ENCODE measurements around the gene CDC14C.
"Not testable (repeated sequence)": the region's sequence is repeated elsewhere in the genome, so short reads cannot be mapped to it uniquely, and the experiment has no call there.

Gene CDC14C

DNA sequence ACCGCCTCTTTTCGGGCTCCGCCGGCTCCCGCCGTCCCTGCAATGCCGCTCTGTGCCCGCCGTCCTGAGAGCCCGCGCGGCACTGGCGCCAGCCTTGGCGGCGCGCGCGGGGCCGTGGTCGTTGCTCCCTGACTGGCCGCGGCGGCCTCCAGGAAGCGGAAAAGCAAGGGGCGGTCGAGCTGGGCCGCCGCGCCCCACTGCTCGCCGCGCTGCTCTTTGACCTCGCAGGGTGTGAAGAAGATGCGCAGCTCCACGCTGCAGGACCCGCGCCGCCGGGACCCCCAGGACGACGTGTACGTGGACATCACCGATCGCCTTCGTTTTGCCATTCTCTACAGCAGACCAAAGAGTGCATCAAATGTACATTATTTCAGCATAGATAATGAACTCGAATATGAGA, at the start of gene CDC14C:
TSS of gene CDC14C (plus strand) at position 115 of the 400 bp plus-strand sequence. CDS start at position 241, 126 bp downstream.
- no peak for DNase-seq (ENCODE audit: low read depth, low spot score)

DNA sequence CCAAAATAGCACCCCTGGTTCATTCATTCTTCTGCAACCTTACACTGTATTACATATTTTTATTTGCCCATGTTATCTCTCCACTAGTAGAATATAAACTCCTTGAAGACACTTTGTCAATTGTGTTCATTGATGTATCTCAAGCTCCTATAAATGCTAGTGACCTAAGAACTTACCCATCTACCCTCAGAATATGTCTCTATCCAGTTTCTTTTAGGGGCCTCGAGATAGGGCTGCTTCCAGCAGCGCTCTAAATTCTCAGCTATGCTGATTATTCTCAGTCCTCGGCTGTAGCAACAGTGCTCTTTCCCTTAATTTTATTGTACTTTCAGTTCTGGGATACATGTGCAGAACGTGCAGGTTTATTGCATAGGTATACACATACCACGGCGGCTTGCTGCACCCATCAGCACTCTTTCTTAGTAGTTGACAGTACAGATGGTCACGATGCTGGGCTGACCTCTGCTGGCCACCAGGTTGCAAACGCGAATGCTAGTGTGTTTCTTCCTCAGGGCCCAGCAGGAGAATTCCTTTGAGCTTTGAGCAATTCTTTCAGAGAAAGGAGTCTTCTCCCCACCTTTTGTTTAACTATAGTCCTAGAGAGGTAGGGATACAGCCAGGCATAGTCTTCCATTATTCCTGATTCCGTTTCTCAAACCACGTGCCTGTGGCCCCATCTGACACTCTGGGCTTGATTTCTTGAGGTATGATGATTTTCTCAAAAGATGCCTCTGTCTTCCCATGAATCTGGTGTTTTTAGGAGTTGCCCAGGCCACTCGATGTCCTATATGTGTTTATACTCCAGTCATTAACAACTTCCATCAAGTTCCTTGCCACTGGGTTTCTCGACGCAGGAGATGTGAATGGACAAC, 49.1 kb upstream of the CDC14C start:
- peak; percentile 70 for DNase-seq (ENCODE audit: low read depth, low spot score)

DNA sequence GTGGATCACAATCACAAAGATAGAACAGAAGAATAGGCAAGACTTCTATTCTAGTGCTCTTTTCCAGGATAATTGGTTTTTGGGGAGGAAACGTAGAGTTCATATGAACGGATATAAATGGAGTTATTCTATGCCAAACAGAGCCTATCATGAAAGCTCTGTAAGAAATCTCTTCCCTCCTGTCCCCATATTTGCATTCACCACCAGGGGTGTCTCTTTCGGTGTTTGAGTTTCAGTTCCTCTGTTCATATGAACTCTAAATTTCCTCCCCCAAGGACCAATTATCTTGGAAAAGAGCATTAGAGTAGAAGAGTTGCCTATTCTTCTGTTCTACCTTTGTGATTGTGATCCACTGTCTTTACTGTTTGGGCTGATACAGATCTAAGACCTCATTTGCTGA, 48.3 kb upstream of the CDC14C start:
- no peak for DNase-seq (ENCODE audit: low read depth, low spot score)

DNA sequence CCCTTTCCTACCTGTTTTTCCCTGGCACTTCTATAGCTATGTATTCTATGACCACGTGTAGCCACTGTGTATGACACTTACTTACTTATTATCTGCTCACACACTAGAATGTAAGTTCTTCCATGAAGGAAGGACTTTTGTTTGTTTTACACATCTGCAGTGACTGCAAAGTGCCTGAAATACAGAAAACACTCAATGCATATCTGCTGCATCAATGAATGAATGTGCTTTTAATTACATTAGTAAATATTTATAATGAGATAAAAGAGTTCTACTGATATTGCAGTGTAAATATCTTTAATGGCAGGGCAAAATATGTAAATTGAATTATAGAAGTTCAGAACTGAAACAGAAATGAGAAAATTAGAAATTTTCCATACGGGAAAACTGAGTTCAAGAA, 43.5 kb upstream of the CDC14C start:
- DNase-seq (ENCODE audit: low read depth, low spot score), result no peak

DNA sequence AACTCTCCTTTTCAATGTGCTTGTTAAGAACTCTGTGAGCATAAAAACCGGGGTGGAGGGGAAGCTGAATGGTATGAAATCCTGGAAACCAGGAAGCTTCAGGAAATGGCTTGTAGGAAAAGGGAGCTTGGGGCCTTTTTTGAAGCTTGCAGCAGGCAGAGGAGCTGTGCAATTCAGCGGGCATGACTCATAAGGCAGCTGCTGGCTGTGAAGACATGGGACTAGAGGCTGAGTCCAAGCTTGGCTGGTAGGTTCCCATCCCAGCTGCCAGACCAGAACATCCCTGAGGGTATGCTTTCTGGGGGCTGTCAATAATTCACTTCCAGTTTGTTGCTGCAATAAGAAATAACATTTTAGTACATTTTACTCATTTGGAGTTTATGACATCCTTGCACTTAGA, 36.8 kb upstream of the CDC14C start:
- peak; percentile 9 for DNase-seq (ENCODE audit: low read depth, low spot score)

DNA sequence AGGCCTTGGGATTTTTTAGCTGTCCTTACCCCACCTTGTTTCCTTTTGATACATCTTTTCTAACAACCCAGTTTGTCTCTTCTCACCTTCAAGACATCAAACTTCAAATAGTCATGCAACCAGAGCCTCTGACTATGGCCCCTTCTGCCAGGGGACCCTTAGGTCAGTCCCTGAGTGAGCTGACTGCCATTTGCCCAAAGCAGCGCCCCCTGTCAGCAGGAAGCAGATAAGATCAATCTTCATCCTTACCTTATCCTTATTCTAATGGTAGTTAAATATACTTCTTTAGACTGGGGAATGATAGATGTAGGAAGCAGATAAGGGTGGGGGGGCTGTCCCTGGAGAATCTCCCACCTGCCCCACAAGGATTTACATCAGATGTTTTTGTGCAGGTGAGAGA, 29.8 kb upstream of the CDC14C start:
- no peak for DNase-seq (ENCODE audit: low read depth, low spot score)

DNA sequence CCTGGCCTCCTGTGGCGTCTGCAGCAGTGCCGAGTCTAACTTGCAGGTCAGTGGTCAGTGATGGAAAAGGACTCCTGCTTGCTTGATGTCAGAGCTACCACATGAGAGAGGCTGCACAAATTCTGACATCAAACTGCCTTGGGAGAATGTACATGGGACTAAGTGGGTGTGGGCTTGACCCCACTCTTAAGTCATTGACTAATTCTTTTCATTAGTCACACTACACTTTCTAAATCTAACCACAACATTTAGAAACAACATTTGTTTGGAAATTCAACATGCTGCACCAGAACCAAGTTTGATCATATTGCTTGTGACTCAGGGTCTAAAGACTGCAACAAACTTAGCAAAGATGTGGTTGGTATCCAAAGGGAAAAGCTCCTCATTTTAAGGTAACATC, 24.4 kb upstream of the CDC14C start:
- DNase-seq (ENCODE audit: low read depth, low spot score), result no peak

DNA sequence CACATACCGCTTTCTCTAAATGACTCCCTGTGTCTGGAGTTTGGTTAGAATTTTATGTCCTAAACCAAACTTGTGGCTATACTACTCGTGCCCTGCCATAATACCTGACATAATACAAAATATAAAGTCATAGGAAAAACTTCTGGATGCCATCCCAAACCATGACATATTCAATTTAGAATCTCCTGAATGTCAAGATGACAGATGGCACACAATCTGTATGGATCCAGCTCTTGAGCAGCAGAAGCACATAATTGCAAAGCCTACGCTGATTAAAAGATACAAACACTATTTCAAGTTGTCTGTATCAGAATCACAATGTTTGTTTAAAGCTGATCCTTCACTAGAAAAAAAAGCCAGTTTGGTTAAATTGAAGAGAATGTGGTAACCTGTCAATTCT, 22.4 kb upstream of the CDC14C start:
- DNase-seq (ENCODE audit: low read depth, low spot score), result no peak

DNA sequence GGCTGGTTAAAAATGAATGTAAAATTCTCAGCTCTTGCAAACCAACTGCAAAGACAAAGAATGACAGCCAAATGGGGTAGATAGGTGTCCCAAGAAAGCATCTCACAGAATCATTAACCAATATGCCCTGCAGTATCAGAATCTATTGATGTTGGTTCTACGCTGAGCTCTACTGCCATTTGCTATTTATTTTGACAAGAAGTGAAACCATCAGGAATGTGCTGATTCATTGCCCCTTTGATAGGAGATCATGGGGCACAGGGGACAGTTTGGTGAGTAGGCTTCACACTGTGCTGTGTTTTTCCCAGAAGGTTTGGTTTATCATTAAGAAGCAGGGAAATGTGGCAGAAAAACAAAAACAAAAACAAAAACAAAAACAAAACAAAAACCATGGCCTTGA, 19.4 kb upstream of the CDC14C start:
- no peak for DNase-seq (ENCODE audit: low read depth, low spot score)

DNA sequence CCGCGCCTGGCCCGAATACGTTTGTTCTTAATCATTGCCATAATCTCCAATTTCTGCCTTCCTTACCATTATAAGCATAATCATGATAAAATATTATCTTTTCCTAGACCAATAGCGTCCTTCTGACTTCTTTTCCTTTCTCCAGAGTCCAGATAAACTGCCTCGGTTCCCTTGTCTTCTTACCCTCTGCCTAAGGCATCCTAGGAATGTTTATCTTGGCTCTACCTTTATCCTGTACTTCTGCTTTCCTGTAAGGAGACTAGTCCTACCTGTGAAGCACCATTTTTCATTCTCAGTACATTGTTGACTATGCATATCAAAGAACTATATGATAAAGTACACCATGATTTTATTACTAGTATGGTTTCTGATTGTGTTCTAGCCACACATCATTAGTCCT, 18.7 kb upstream of the CDC14C start:
- not testable (repeated sequence) for DNase-seq (ENCODE audit: low read depth, low spot score)

DNA sequence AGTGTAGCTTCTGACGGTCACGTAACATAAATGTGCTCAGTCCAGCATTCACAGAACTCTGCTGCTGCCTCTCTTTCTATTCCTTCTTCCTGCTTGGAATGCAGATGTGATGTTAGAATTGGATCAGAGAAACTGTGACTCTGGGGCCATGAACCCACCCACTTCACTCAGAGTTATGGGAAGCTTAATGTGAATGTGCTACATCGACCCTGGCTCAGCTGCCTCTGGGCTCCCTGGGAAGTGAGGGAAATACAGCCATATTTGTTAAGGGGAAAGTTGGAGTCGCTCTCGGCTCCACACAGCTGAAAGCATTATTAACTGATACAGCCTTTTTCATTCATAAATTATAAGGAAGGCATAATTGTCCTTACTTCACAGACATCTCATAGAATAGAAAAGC, 14.5 kb upstream of the CDC14C start:
- not testable (repeated sequence) for DNase-seq (ENCODE audit: low read depth, low spot score)

DNA sequence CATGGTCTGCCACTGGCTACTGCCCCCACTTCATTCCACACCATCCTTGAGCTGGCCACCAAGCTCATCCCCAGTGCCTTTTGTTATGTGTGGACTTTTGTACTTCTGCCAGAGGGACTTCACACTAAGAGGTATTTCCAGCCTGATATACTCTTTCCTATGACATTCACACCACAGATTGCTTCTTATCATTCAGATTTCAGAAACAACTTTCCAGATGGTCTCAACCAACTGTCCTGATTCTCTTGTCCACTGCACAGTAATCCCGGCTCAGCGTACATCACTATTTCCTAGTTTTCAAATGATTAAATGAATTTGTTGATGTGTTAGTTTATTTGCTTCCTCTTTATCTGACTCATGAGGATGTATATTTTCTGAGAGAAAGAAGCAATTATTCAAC, 7.1 kb downstream of the CDC14C start:
- DNase-seq (ENCODE audit: low read depth, low spot score), result no peak

DNA sequence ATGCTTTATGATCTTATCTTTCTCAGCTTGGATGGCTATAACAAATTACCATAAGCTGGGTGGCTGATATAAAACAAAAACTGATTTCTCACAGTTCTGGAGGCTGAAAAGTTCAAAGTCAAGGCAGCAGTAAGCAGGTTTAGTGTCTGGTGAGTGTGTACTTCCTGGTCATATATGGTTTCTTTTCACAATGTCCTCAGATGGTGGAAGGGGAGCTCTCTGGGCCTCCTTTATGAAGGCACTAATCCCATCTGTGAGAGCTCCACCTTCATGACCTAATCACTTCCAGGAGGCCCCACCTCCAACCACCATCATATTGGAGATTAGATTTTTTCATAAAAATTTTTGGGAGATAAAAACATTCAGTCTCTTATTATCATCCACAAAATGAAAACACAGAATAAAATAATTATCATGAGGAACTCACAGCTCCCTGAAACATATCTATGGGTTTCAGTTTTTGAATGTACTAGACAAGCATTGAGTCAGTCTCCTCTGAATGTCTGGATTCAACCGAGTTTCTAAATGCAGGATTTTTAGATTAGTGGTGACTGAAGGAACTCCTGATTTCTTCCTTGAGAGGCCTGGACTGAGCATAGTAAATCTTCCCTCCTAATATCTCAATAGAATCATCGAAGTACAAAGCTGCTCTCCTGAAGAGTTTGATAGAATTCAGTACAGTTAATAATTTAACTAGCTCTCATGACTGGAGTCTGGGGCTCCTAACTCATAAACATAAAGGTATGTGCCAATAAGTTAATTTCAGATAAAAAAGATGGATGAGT, 8.0 kb downstream of the CDC14C start:
- no peak for DNase-seq (ENCODE audit: low read depth, low spot score)

DNA sequence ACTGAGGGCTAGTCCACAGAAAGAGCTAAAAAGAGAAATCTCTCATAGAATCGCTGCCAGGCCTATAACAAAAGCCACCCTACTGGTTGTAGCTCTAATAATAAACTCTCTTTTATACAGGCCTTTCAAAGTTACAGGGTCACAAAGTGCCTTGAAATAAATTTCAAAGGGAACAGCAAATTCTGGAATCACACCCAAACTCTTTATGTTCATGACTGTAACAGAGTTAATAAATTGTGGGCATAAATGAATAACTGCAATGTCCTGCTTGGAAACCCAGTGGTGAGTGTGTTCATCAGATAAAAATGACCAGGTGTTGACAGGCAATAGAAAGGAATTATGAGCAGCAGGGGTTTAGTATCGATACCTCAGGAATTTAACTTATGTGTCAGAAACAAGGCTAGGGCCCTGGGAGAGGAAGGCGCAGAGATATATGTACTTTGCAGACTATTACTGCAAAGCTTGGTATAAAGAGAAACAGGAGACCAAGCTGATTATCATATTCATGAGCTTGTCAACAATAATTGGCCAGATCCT, 9.3 kb downstream of the CDC14C start:
- DNase-seq (ENCODE audit: low read depth, low spot score), result no peak

DNA sequence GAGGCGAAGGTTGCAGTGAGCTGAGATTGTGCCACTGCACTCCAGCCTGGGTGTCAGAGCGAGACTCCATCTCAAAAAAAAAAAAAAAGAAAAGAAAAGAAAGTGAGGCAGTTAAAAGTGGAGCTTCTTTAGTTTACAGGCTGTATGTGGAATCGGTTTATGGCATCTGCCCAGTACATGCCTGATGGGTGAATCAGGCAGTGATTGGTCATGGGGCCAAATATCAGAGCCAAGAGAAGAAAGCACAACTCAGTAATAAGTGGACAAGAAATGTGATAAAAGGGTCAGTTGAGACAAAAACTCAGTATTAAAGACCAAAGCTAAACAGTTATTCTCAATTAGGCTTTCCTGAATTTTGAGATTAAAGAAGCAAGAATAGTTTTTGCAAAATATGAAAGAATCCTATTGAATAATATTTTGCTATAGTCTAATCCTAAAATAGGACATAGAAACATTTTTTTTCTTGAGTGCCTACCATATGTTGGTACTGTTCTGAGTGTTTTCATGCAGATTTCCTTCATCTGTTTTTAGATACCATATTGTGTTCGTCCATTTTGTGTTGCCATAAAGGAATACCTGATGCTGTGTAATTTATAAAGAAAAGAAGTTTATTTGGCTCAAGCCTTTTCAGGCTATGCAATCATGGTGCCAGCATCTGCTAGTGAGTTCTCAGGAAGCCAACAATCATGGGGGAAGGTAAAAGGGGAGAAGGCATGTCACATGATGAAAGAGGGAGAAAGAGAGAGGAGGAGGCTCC, 14.4 kb downstream of the CDC14C start:
- no peak for DNase-seq (ENCODE audit: low read depth, low spot score)

DNA sequence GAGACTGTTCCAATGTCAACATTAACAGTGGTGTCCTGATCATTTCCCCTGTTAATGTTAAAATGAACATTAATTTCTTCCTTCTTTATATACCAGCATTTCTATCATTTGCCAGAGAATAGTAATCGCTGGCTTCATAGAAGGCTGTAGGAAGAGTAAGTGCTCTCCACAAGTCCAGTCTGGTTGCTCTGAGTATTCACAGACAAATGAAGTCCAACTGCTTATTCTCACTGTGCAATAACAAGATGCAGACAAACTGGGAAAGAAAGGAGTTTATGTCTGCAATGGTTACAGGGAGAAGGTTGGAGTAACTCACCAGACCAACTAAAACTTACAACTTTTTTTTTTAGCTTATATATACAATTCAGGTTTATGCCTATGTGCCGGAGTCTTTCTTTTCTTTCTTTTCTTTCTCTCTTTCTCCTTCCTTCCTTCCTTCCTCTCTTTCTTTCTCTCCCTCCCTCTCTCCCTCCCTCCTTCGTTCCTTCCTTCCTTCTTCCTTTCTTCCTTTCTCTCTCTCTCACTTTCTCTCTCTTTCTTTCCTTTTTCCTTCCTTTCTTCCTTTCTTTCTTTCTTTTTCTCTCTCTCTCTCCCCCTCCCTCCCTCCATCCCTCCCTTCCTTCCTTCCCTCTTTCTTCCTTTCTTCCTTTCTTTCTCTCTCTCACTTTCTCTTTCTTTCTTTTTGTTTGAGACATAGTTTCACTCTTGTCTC, 19.1 kb downstream of the CDC14C start:
- DNase-seq (ENCODE audit: low read depth, low spot score), result no peak

DNA sequence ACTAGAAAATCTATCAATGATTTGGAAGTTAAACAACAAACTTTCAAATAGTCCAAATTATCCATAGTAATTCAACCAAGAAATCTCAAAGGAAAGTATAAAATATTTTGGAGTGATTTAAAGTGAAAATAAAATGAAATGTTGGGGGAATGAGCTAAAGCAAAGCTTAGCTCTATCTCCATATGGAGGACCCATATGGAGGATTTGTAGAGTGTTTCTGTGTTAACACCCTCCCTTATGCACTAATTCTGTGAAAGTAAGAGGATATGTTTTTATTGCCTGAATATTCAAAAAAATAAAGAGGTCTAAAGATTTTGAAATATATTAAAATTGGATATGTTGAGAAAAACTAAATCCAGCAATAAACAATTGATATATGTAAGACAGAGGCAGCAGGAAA, 31.6 kb downstream of the CDC14C start:
- DNase-seq (ENCODE audit: low read depth, low spot score), result no peak

DNA sequence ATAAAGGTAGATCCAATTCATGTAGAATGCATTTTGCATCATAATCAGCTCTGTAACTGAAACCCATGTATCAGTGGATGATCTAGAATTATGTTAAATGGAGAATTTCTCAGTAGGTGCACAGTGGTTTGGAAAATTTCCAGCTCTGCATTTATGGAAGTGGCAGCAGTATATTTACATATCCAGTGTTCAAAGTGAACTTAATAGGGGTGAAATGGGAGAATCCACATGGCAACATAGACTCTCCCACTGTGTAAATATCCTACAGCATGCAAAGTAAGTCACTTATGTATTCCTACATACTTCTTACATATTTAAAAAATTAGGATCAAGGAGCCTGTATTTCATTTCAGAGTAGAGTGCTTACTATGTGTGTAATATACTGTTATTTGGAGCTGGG, 35.3 kb downstream of the CDC14C start:
- no peak for DNase-seq (ENCODE audit: low read depth, low spot score)

DNA sequence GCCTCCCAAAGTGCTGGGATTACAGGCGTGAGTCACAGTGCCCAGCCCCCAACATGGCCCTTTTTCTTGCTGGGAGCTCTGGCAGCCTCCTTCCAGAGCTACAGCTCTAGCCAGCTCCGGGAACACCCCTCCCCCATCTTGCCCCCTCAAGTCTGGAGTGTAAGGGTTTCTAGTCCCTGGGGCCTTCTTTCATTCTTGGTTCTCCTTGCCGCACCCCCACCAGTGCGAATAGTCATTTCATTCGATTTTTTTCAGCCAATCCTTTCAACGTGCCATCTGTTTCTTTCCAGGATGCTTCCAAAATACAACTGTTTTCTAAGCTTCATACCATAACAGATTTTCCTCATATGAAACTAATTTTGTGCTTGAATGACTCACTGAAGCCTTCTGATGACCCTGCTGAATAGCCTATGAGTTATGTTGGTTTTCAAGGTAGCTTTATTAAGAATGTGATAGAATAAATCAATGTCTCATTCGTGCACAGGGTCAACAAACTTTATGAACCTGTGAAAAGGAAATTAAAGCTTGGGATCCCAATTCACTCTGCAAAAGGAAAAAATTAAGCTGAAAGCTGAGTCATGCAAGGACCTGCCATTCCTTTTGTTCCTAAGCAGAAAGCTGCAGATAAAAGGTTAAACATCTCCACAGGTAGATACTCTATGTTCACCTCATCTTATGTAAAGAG, 38.6 kb downstream of the CDC14C start:
- peak; percentile 27 for DNase-seq (ENCODE audit: low read depth, low spot score)

DNA sequence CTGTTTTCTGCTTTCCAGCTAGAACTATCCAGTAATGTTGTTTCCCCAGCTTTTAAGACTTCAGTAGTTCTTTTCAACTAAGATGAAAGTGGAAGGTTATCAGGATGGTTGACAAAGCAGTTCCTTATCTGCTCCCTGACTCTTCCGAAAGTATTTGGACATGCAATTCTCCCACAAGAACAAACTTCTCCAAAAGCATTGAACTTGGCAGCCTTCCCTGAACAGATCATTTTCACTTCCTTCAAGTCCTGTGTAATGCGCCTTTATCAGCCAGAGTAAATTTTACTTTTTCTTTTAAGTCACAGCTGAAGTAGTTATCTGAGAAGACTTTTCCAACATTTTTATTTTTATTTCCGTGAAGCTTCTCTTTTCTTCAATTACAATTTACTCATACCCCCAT, 39.7 kb downstream of the CDC14C start:
- DNase-seq (ENCODE audit: low read depth, low spot score), result no peak

DNA sequence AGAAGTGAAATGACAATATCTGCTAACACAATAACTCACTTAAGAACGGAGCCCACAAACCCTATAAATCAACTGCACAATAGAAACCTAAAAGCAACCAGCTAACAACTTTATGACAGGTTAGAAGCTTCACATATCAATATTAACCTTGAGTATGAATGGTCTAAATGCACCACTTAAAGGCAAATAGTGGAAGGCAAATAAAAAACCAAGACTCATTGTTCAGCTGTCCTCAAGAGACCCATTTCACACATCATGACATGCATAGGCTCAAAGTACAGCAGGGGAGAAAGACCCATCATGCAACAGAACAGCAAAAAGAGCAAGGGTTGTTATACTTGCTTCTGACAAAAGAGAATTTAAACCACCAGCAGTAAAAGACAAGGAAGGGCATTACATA, 46.8 kb downstream of the CDC14C start:
- DNase-seq (ENCODE audit: low read depth, low spot score), result no peak
